Stimulated activated CD8-positive, alpha-beta memory T cell treated with anti-CD3 and anti-CD28 coated beads, Interleukin-15, amount 100 ng/mL, for 24 hours (primary cell): Measurements from ENCODE around the gene OGFOD3.
"Not testable (repeated sequence)": the region's sequence is repeated elsewhere in the genome, so short reads cannot be mapped to it uniquely, and the experiment has no call there.

ENCODE experiments used
- DNase-seq: peaks from one replicate; pipeline ENCODE4 v3.0.0-alpha.2; 2020; ENCODE audit warnings: low read depth

The OGFOD3 gene

GRCh38 chr17:82373072-82373452 lies 45.3 kb downstream of the OGFOD3 start:
- DNase-seq: not testable (repeated sequence)

GRCh38 chr17:82372249-82373071 lies 45.9 kb downstream of the OGFOD3 start:
- no peak for DNase-seq

- no peak for DNase-seq
These were observed 46.8 kb downstream of the OGFOD3 start, which contains the start of gene UTS2R for GRCh38 chr17:82371333-82372248. Gene UTS2R (plus strand): TSS chr17:82371765. CDS start chr17:82374325, 2,560 bp downstream.

- DNase-seq: no peak
These were observed 47.7 kb downstream of the OGFOD3 start for GRCh38 chr17:82370471-82371332.

- no peak for DNase-seq
These were observed 49.2 kb downstream of the OGFOD3 start for GRCh38 chr17:82369211-82369610.

- no peak for DNase-seq
These were observed 50.5 kb downstream of the OGFOD3 start for GRCh38 chr17:82367724-82368524.

- DNase-seq: no peak
These were observed 51.6 kb downstream of the OGFOD3 start for GRCh38 chr17:82366749-82367148.

GRCh38 chr17:82365606-82366295 lies 52.6 kb downstream of the OGFOD3 start:
- no peak for DNase-seq

- DNase-seq: no peak
These were observed 56.3 kb downstream of the OGFOD3 start for GRCh38 chr17:82361885-82362633.

GRCh38 chr17:82359451-82360074 lies 58.8 kb downstream of the OGFOD3 start:
- DNase-seq: not testable (repeated sequence)

- DNase-seq: no peak
These were observed 59.7 kb downstream of the OGFOD3 start, which contains the start of gene TEX19 for GRCh38 chr17:82358465-82359350. Gene TEX19 (plus strand): TSS chr17:82359247. CDS start chr17:82362151, 2,904 bp downstream.

- no peak for DNase-seq
These were observed 61.0 kb downstream of the OGFOD3 start for GRCh38 chr17:82357394-82357793.

GRCh38 chr17:82356845-82357355 lies 61.5 kb downstream of the OGFOD3 start:
- no peak for DNase-seq

GRCh38 chr17:82355770-82356427 lies 62.5 kb downstream of the OGFOD3 start:
- DNase-seq: no peak

GRCh38 chr17:82354804-82355308 lies 63.5 kb downstream of the OGFOD3 start:
- no peak for DNase-seq

- DNase-seq: no peak
These were observed 64.9 kb downstream of the OGFOD3 start for GRCh38 chr17:82353484-82353883.
